Kidney (tissue), 14 donors: ENCODE measurements around the gene FGB. TPM values are rescaled to one million over a fixed set of nuclear protein-coding genes. Genes with fewer than 3 reads are reported as not detected.
"Not testable (repeated sequence)": the region's sequence is repeated elsewhere in the genome, so short reads cannot be mapped to it uniquely, and the experiment has no call there.

Experiments
- DNase-seq, 5 donors: peaks; one replicate each; pipeline ENCODE4 v3.0.0-alpha.2; 2013 to 2020
- FAIRE-seq: peaks from 2 replicates; lab custom pipeline; 2012; peaks lifted over from hg19 to GRCh38; lab: Jason Lieb, UNC
- H3K27ac ChIP-seq, 2 donors: one replicate each; pipeline ENCODE4 v1.7.0; 2013; ENCODE audit warnings: low read depth in 2 of 2, low read length in 2 of 2, inconsistent platforms in 1 of 2
- H3K27me3 ChIP-seq: one replicate; pipeline ENCODE4 v1.7.1; 2013; ENCODE audit warnings: low read length, inconsistent platforms; ENCODE audit not compliant: control insufficient read depth, insufficient read depth
- H3K36me3 ChIP-seq, 3 donors: one replicate each; pipeline versions ENCODE4 v1.7.0 to v1.7.1; 2013; ENCODE audit warnings: low read length in 3 of 3, control low read depth in 1 of 3, inconsistent platforms in 1 of 3; ENCODE audit not compliant: insufficient read depth in 3 of 3, control insufficient read depth in 2 of 3
- H3K4me1 ChIP-seq, 3 donors: one replicate each; pipeline versions ENCODE4 v1.7.0 to v1.7.1; 2013; ENCODE audit warnings: low read length in 3 of 3, inconsistent platforms in 1 of 3, low read depth in 1 of 3; ENCODE audit not compliant: control insufficient read depth in 2 of 3, insufficient read depth in 2 of 3
- H3K4me3 ChIP-seq, 3 donors: one replicate each; pipeline versions ENCODE4 v1.7.0 to v1.8.1; 2013; ENCODE audit warnings: low read length in 3 of 3, control low read depth in 1 of 3, inconsistent platforms in 1 of 3
- H3K9ac ChIP-seq, 3 donors: one replicate each; pipeline versions ENCODE4 v1.7.0 to v1.7.1; 2013; ENCODE audit warnings: low read length in 3 of 3, control low read depth in 1 of 3, inconsistent platforms in 1 of 3
- H3K9me3 ChIP-seq, 3 donors: one replicate each; pipeline versions ENCODE4 v1.7.0 to v1.7.1; 2013; ENCODE audit warnings: low read length in 3 of 3, control low read depth in 1 of 3, inconsistent platforms in 1 of 3; ENCODE audit not compliant: control insufficient read depth in 2 of 3, insufficient read depth in 1 of 3
- intact Hi-C: fragments of 100-400 bp; cut with DNase I; formaldehyde crosslinking; loops from one replicate; pipeline ENCODE4 v1.11.1; 2022
- polyA plus RNA-seq: library from polyadenylated mRNA; stranded (reverse); fragments of 350-450 nt; fragmentation: Illumina TruSeq; extraction: RNeasy Lipid Tissue Mini Kit (QIAGEN cat#74804); gene quantifications from one replicate; pipeline ENCODE4 v1.2.3, GENCODE V29; 2014; ENCODE audit warnings: low read depth, low replicate concordance; ENCODE audit not compliant: insufficient read depth
- total RNA-seq: library from RNA; stranded (reverse); fragmentation: NEBNext Ultra II Directional; extraction: Animal tissue kit (Norgen Biotek cat#: 25700); gene quantifications from one replicate; pipeline ENCODE4 v1.2.1, GENCODE V29; 2021
- TF ChIP-seq, protein P1 (sequence below): IDR thresholded peaks from 3 replicates; pipeline ENCODE4 v1.5.1; 2012; ENCODE audit warnings: mild to moderate bottlenecking, moderate library complexity, borderline replicate concordance; ENCODE audit not compliant: insufficient read depth; ENCODE audit errors: extremely low read depth
- donor health status: control.
- donor health status: control.
- donor health status: control.
- donor health status: control.
- donor health status: control.
- donor health status: DM: yes; HTN: yes; CAD: no.
- donor health status: Normal renal cell carcinoma (clear cell type).

The FGB gene
- total and polyA plus RNA-seq, 2 donors from 2014 or later, result 23.5 to 42.5 TPM

DNA sequence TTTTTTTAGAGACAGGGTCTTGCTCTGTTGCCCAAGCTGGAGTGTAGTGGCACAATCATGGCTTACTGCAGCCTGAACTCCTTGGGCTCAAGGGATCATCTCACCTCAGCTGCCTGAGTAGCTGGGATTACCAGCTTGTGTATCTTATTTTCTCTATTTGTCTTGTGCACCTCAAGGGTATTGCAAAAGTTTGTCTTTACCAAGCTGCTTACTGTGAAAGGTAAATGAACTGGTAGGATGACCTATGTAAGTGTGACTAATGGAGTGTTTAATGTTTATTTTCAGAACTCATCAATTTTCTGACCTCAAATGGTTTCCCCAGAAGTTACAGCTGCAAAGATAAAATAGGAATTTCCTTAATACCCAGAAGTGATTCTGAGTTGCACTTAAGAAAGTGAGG is 33.0 kb downstream of the FGB start:
- FAIRE-seq (no peak), DNase-seq (no peak)
- H3K4me3 ChIP-seq, result no peak overlapping the region
- TF ChIP-seq, protein P1, sequence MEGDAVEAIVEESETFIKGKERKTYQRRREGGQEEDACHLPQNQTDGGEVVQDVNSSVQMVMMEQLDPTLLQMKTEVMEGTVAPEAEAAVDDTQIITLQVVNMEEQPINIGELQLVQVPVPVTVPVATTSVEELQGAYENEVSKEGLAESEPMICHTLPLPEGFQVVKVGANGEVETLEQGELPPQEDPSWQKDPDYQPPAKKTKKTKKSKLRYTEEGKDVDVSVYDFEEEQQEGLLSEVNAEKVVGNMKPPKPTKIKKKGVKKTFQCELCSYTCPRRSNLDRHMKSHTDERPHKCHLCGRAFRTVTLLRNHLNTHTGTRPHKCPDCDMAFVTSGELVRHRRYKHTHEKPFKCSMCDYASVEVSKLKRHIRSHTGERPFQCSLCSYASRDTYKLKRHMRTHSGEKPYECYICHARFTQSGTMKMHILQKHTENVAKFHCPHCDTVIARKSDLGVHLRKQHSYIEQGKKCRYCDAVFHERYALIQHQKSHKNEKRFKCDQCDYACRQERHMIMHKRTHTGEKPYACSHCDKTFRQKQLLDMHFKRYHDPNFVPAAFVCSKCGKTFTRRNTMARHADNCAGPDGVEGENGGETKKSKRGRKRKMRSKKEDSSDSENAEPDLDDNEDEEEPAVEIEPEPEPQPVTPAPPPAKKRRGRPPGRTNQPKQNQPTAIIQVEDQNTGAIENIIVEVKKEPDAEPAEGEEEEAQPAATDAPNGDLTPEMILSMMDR, result no peak
- H3K9me3 ChIP-seq, result no peaks in the 10 kb centered on the region
- H3K4me1 ChIP-seq, result no peaks in the 10 kb centered on the region
- no peak overlapping the region for H3K9ac ChIP-seq
- H3K27me3 ChIP-seq, result no peaks in the 10 kb centered on the region
- no peak overlapping the region for H3K27ac ChIP-seq
- intact Hi-C loops, result no loop called here
- H3K36me3 ChIP-seq, result no peaks in the 10 kb centered on the region

- FAIRE-seq, H3K4me1 ChIP-seq, intact Hi-C loops, H3K9me3 ChIP-seq, H3K4me3 ChIP-seq, H3K27me3 ChIP-seq, H3K36me3 ChIP-seq, H3K27ac ChIP-seq, DNase-seq, H3K9ac ChIP-seq: not testable (repeated sequence)
Observed at GRCh38 chr4:154597281-154597680, 34.5 kb downstream of the FGB start.

DNA sequence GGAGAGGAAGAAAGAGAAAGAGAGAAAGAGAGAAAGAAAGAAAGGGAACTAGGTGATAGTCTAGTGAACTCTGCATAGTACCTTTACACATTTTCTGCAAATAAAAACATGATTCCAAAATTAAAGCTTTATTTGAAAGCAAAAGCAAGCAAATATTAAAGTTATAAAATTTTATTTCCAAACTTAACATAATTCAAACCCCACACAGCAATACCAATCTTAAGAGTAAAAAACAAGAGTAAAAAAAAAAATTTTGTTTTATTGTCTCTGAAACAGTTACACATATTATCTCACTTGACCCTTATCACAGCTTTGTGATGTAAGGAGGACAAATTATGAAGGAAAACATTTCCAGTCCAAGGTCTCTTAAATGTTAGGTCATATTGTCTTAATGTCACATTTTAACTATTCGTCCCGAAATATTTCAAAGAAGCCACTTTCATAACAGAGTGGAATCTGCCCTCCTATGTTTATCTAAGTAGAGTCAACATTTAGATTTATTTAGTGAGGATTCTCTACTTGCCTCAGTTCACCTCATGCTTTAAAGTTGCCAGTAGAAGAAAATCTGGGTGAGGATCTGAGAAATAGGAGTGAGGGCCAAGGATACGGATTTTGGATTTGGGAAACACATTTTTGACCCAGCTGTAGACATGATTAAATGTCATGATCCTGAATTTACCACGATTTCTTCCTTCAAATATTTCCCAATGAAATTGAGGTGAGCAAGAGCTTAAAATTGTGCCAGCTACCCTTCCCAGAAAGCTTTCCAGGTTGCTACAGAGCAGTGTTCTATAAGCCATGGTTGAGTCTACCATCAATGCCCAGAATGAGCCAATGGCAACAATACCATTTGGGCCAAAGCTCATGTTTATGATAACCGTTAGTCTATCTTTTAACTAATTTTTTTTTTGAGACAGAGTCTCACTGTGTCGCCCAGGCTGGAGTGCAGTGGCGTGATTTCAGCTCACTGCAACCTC is 35.3 kb downstream of the FGB start:
- intact Hi-C loops, result no loop called here
- Histone ChIP-seq H3K9ac (no peak overlapping the region), H3K4me3 (no peak overlapping the region), H3K36me3 (no peaks in the 10 kb centered on the region), H3K9me3 (no peaks in the 10 kb centered on the region), H3K27me3 (no peaks in the 10 kb centered on the region), H3K4me1 (no peaks in the 10 kb centered on the region), H3K27ac (no peak overlapping the region)
- DNase-seq (no peak), FAIRE-seq (no peak)
- TF ChIP-seq, protein P1, result no peak

DNA sequence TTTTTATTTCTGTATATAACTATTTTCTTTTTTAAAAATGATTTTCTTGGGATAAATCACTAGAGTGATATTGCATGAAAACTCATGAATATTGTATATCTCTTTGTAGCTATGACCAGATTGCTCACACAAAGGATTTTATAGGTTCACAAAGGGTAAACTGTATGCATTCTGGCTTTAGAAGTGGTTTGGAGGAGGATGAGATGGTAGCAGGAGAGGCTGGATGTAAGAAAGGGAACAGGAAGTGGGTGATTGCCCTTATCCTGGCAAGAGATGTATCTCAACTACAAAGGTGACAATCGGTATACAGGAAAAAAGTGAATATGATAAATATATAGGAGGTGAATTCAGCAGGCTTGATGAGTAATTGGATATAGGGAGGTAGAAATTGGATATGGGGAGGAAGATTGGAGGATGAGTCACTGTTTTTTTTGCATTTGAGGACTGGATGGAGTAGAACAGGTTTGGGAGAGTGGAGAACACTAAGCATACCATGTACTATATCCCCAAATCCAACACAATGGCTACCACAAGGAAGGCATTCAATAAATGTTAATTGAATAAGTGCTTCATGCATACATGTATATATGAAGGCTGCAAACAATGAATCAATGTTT is 39.7 kb downstream of the FGB start:
- no peak overlapping the region for H3K9ac ChIP-seq
- H3K4me1 ChIP-seq, result no peaks in the 10 kb centered on the region
- H3K36me3 ChIP-seq, result no peaks in the 10 kb centered on the region
- TF ChIP-seq, protein P1, result no peak
- H3K27me3 ChIP-seq, result no peaks in the 10 kb centered on the region
- DNase-seq, result no peak
- no peak for FAIRE-seq
- H3K9me3 ChIP-seq, result no peaks in the 10 kb centered on the region
- no peak overlapping the region for H3K4me3 ChIP-seq
- intact Hi-C loops, result no loop called here
- no peak overlapping the region for H3K27ac ChIP-seq
